GM21717 (cell line): Measurements from ENCODE around the gene MERTK.
"Not testable (repeated sequence)": the region's sequence is repeated elsewhere in the genome, so short reads cannot be mapped to it uniquely, and the experiment has no call there.

Experiments used
- ATAC-seq: cut with Tn5 transposase; IDR thresholded peaks from one replicate; pipeline ENCODE4 v1.9.1; 2021; ENCODE audit warnings: mild to moderate bottlenecking, moderate library complexity; ENCODE audit not compliant: unreplicated experiment

MERTK gene

GRCh38 chr2:111909079-111909478, 10.7 kb downstream of the MERTK start:
- ATAC-seq: no peak

- not testable (repeated sequence) for ATAC-seq
Observed at GRCh38 chr2:111909997-111910396, 11.6 kb downstream of the MERTK start.

GRCh38 chr2:111910609-111911277, 12.3 kb downstream of the MERTK start:
- ATAC-seq: no peak

GRCh38 chr2:111911295-111911977, 13.0 kb downstream of the MERTK start:
- ATAC-seq: not testable (repeated sequence)

GRCh38 chr2:111912547-111912946, 14.1 kb downstream of the MERTK start:
- ATAC-seq: no peak

GRCh38 chr2:111917106-111917505, 18.7 kb downstream of the MERTK start:
- no peak for ATAC-seq

GRCh38 chr2:111918383-111918806, 20.0 kb downstream of the MERTK start:
- no peak for ATAC-seq

GRCh38 chr2:111919365-111919764, 21.0 kb downstream of the MERTK start:
- no peak for ATAC-seq

- ATAC-seq: no peak
Observed at GRCh38 chr2:111919794-111920608, 21.6 kb downstream of the MERTK start.

- ATAC-seq: no peak
Observed at GRCh38 chr2:111923276-111923804, 24.9 kb downstream of the MERTK start.

GRCh38 chr2:111924617-111925107, 26.3 kb downstream of the MERTK start:
- ATAC-seq: no peak

GRCh38 chr2:111927723-111928122, 29.3 kb downstream of the MERTK start:
- no peak for ATAC-seq

GRCh38 chr2:111930409-111930808, 32.0 kb downstream of the MERTK start:
- ATAC-seq: no peak

- no peak for ATAC-seq
Observed at GRCh38 chr2:111930875-111931274, 32.5 kb downstream of the MERTK start.

- ATAC-seq: no peak
Observed at GRCh38 chr2:111932841-111933291, 34.5 kb downstream of the MERTK start.

- ATAC-seq: not testable (repeated sequence)
Observed at GRCh38 chr2:111933900-111934299, 35.5 kb downstream of the MERTK start.

- no peak for ATAC-seq
Observed at GRCh38 chr2:111936881-111937280, 38.5 kb downstream of the MERTK start.

- ATAC-seq: no peak
Observed at GRCh38 chr2:111938392-111938791, 40.0 kb downstream of the MERTK start.

GRCh38 chr2:111940333-111941196, 42.2 kb downstream of the MERTK start:
- ATAC-seq: no peak

GRCh38 chr2:111941531-111941930, 43.1 kb downstream of the MERTK start:
- no peak for ATAC-seq
